Activated CD4-positive, alpha-beta T cell treated with anti-CD3 and anti-CD28 coated beads, Interleukin-10, Interleukin-2, amounts not matched to agents 100 ng/mL and 50 ng/mL, durations not matched to agents 16 hours and 8 hours (primary cell): ENCODE results near the gene FREM1.

Source experiments
- DNase-seq: peaks from one replicate; pipeline ENCODE4 v3.0.0-alpha.2; 2020

The FREM1 gene

DNA sequence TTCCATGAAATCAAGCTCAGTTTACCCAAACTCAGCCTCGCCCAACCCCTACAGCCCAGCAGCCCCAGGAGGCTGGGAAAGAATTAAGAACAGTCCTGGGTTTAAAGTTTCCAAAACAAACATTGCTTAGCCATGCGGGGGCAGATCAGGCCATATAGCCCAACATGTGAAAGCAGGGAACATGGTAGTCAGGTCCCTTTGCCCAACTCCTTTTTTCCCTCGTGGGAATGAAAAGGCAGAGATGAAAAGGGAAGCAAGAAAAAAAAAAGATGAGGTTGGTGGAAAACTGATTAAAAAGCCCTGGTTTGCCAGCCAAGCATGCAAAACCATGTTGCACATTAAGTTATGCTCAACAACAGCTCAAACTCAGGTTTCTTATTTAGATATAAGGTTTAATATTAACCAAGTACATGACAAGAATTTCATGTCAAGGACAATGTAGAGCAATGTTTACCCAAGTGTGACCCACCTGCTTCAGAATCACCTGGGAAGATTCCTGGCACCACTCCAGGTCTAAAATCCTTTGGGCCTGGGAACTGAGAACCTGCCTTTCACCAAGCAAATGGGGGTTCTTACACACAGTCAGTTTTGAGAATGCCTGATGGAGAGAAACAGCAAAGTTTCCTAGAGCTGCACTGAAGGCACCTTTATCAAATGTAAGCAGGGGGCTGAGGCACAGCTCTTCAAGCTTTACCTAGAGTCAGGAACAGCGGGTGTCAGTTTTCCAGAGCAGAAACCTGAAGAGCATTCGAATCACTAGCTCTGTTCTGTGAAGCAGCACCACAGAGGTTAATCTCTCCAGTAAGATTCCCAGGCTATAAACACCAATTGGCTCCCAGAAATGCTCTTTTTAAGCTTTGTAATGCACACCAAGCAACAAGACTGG, 1.7 kb downstream of the FREM1 start:
- DNase-seq, result no peak

DNA sequence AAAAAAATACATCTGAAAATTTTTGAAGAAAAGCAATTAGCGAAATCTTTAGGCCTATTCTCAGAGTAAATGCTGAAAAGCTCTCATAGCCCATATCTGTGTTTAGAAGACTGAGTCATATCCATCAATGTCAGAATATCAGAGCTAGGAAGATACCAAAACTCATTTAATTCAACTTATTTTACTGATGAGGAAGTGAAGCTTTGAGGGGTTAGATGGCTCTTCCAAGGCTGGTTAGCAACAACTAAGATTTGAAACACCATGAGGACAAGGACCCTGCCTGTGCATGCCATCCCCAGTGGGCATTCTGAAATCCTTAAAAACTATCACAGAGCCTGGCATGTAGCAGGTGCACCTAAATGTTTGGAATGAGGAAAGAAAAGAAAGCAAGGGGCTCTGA, 2.5 kb downstream of the FREM1 start:
- DNase-seq, result no peak

DNA sequence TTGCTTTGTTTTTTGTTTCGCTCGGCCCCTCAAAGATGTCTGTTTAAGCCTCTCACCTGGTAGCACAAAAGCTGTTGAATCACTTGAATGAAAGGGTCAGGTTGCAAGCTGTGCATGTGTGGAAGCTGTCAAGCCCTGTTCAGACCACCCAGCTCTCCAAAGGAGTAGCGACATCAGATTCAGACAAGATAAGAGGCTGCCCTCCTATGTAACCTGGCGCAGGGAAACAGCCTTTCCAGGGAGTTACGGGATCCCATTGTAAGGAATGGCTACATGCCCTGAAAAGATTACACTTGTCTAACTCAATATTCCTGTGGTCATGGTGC, 2.9 kb downstream of the FREM1 start:
- DNase-seq, result no peak

DNA sequence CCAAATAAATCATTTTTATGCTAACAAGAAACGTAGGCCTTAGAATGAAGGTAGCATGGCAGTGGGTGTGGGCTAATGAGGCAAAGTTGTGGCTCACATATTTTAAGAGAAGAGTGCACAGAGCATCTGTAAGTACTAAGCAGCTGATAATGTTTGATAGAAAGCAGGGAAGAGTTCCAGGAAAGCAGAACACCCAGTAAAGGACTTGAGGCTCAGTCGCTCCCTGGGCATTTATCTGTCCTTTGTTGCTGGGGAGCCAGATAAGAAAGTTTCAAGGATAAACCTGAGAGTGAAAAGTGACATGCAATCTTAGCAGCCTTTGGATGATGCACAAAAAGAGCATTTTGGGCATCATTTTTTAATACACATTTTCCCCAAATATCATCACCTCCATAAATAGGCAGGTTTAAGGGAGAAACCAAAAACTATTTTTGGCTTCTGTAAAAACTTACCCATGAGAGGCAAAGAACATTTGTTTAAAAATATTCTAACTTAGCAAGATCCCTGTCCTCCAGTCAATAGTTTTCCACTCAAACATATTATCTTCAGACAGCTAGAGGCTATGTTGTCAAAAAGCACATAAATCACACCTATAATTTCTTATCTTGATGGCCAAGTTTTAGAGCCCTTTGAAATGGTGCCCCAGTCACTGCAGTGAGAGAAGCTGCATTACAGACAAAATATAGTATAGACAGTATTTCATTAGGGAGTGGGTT, 3.4 kb downstream of the FREM1 start:
- DNase-seq, result no peak

DNA sequence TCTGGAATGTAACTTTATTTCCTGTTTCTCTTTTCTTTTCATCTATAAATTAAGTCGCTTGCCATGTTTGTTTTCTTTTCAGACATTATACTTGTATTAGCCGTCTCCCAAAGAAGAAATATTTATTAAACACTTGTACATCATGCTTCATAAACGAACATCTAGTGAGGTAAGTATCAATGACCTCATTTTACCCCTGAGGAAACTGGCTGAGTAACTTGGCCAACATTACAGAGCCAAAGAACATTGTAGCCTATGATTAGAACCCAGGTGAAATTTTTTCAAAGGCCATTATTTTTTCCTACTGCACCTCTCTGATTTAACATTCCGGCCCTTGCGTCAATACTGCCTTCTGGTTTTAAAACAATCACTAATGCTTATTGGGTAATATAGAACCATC, 4.2 kb downstream of the FREM1 start:
- DNase-seq, result no peak

DNA sequence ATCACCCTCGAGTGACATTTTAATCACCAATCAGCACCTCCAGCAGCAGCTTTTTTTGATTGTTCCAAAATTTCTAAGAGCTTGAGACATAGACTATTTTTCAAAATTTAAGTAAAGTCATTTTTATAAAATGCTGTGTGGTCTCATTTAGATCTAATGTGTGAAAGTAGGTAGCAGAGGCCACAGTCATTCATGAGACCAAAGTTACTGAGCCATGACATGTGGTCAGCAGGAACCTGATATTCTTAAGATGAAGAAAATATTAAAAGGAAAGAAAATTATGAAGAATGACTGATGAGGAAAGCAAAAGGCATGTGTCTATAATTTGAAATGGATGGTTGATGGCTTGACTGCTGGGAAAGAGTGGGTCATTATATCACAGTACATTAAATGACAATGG, 7.2 kb downstream of the FREM1 start:
- DNase-seq, result no peak

DNA sequence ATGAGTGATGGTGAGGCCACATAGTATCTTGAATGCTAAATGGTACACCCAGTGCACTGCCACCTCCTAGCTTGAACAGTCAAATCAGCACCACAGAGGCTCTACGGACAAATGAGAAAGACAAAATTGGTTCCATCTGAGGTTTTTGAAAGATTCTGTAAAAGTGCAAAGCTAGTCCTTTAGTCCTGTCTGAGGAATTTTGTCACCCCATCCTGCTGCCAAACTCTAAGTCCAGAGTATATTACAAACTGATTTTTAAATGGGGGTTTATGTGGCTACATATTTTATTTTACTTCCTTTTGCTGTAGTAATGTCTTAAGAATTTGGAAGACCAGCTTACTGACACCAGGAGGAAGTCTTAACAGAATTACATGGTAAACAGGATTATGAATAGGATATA, 7.7 kb downstream of the FREM1 start:
- no peak for DNase-seq

DNA sequence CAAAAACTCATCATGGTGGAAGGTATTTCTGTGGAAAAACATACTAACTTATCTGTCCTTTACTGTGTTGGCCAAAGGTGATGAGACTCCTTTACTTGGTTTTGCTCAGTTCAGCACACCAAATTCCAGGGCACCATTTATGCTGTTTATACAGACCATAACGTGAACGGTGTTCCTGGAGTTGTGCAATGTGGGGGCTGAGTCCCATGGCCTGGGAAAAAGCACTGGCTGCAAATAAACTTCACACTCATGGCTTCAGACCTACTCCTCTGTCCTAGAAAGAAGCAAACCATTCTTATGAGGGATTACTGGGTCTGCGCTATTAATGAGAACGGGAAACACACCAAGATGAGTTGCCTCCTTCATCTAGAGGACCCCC, 10.4 kb downstream of the FREM1 start:
- no peak for DNase-seq

DNA sequence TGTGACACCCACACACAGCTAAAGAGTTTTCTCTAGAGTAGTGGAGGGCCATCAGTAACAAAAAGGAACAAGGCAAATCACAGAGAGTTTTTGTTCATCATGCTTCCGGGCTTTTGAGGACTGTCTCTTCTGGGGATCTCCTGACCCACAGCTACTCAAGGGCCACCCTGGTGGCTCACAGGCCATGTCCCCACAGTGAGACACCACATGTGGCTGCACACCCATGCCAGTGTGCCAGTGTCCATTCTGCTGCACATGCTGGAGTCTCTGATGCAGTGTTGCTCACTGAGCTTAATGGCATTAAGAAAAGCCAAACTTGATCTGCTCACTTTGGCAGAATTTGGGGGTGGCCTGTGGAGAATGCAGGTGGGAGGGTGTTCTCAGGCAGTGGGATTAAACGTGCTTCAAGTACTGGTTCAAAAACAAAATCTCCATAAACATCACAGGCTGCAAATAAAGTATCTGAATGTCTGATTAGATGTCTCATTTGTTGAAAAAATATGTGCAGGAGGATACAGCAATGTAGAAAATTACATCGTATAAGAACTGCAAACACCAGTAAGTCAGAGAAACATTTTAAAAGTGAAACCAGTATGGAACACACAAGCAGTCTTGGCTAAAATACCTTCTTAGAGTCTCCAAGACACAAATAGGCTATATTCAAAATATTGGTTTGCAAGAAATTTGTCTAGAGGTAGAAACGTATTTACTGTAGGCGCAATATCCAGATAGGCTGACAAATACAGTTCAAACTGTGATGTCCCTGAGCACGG, 11.0 kb downstream of the FREM1 start:
- no peak for DNase-seq

DNA sequence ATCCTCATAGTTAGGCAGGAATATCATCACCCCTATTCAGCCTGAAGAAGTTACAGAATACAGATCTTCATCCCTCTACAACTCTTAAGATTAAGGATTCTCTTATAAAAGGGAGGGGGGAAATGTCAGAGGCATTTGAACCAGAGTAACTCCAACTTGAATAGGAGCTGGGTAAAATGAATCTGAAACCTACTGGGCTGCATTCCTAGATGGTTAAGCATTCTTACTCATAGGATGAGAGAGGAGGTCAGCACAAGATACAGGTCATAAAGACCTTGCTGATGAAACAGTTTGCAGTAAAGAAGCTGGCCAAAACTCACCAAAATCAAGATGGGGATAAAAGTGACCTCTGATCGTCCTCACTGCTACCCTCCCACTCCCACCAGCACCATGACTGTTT, 14.4 kb downstream of the FREM1 start:
- no peak for DNase-seq

DNA sequence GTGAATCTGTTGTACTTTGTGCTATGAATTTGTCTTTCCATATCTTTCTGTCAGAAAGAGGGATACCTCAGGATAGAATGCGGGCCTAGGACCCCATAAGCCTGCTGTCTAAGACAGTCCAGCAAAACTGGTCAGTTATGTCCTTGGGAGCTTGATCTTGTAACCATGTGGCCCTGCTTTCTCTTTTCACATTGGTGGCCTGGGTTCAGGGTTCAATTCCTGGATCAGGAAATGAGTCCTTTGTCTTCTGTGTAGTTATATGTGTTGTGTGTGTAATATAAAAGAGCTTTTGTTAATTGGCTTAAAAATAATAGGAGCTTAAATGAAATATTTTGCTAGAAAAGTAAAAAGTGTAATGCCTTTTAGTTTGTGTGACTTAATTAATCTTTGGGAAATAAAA, 16.9 kb downstream of the FREM1 start:
- DNase-seq, result no peak

DNA sequence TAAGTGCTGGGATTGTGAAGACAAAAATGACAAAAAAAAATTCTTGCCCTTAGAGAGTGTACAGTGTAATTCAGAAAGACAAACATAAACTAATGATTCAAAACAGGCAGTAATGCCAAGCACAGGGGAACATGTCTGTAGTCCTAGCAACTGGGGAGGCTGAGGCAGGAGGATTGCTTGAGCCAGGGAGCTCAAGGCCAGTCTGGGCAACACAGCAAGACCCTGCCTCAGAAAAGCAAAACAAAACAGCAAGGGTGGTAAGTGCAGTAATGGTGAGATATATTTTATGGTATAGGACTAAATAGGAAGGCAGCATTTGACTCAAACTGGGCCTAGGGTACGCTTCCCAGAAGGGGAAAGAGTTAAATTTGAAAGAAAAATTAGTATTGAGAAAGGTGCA, 18.9 kb downstream of the FREM1 start:
- DNase-seq, result no peak

DNA sequence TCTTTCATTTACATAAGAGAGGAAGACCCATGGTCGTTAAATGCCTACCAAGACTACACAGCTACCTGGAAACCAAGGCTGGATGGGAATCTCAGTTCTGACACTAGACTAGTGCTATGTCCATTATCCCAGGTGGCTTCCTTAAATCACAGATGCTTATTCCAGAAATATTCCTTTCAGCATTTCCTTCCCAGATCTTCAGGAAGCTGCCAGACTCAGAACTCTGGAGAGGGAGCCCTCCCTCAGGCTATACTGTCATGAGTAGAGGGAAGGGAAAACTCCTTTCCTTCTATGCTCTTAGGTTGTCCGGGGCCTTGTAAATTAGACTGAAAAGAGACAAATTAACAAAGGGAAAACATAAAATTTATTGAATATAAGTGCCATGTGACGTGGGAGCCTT, 20.8 kb downstream of the FREM1 start:
- no peak for DNase-seq

DNA sequence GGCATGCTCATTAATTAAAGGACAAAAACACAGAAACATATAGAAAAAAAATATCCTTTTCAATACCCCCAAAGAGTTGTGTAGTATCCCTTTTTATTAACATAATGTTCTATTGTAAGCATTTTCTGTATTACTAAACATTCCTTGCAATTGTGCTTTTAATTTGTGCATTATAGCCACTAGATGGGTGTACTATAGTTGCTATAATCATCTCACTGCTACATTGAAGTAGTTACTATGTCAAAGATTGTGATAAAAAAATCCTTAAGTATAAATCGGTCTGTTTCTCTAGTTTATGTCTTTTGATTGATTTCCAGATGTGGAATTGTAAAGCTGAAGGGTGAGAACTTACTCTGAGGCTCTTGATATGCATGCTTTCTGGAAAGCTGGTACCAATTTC, 21.4 kb downstream of the FREM1 start:
- no peak for DNase-seq

DNA sequence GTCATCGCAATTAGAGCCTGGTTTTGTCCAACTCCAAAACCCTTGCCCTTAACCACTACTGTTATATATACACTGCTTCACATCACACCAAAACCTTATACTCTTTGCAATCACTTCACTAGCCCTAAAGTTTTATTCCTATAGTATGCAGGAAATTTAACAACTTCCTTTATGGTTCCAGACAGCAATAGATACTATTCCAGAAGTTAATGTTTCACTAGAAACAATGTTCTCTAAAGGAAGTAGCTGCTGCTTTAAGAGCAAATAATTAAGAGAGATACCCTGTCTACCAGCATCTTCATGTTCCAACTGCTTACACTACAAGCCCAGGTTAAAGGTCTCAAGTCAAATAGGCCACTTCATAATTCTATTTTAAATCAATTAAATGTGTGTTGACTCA, 22.0 kb downstream of the FREM1 start:
- DNase-seq, result no peak

DNA sequence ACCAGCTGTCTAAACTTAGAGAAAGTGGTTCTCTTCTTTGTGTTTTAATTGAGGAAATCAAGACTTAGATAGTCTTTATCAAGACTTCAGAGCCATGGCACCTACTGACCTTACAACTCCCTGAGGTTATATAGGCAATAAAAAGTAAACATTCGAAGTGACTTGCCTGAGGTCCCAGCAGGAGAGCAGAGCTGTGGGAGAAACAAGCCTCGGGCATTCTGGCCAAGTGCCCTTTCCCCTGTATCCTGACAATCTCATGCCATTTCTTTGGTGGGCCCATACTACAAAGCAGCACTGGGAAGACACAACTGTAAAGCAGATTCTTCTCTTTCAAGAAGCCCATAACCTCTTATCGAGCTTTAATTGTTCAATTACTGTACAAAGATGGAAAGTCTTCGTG, 23.1 kb downstream of the FREM1 start:
- DNase-seq, result no peak

DNA sequence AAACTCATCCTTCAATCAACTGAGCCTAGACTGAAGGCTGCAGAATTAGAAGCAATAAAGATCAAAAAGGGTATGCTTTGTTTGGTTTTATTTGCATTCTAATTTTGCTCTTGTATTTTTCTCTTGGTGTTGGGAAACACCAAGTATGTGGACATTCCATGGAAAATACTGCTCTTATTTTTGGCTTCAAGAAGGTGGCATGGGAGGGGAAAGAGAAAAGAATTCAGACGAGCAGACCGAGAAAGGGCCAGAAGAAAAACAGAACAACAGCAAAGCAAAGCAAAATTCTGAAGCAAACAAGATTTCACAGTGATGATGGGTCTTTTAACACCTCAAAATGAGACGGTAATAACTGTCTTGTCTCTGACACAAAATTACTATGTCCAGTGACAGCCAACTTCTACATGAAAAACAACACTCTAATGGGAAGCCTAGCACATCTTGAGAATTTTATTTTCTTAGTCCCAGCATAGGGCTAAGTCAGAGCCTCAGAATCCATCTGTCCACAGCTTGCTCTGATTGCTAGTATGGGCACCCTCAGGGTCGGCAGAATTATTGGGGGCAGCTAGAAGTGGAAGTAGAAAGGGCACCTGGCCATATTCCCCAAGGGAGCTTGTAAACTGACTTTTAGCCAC, 26.8 kb downstream of the FREM1 start:
- DNase-seq, result no peak

DNA sequence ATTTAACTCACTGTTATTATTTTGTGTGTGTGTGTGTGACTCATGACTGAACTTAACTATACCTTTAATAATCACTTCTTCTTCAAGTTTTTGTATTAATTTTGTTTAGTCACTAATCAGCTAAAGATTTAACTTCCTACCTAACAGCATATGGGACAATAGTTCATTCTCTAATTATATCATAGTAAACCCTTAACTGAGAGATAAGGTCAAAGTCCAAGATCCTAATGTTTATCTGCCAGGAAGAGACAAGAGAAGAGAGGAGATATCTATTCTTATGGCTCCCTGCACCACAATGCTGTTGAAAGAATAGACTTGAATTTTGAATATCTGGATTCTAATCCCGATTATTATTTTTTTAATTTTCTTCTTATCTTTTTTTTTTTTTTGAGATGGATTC, 28.1 kb downstream of the FREM1 start:
- no peak for DNase-seq

DNA sequence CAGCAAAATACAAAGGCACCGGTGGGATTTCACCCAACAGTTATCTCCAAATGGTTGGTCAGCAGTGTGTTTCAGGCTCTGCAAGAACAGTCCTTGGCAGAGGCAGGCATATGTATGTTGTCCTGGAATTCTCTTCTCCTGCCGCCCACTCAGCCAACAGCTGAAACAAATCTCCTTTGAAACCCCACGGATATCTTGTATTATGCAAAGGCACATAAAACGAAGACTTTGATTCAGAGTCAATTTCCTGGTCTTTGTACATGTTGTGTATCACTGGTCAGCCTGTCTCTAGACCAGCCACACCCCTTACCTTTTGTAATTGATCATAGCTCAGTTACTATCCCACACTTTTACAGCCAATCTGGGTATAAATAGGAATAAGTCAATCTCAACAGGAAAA, 29.2 kb downstream of the FREM1 start:
- no peak for DNase-seq

DNA sequence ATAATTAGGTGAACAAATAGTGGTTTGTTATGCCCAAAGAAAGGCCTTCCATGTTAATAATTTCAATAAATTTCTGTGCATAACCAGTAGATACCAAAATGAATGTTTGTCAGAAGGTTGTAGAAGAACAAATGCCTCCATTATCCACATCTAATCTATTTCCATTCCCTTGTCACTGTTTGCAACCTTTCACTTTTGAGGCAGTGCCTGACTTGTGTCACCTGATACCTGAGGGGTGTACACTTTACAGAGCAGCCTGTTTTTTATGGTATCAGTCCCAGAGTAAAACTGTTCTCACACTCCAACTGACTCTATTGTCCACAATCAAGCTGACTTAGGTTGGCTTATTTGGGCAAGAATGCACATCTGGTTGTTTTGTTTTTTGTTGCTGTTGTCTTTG, 40.1 kb downstream of the FREM1 start:
- DNase-seq, result no peak

DNA sequence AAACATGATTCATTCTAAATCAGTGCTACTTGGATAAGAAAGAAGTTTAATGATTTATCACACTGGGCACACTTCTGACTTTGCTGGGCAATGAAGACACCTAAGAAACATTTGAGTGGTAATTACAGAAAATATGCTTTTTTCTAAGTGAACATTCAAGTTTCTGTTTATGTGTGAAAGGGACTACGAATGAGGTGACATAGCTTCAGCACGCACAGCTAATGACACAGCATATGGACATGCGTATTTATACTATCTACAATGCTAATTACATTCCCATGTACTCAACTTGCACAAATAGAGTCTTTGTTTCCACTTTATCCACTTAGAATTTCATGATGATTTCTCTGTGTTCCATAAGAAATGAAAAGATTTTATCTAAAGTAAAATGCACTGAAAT, 40.6 kb downstream of the FREM1 start:
- no peak for DNase-seq

DNA sequence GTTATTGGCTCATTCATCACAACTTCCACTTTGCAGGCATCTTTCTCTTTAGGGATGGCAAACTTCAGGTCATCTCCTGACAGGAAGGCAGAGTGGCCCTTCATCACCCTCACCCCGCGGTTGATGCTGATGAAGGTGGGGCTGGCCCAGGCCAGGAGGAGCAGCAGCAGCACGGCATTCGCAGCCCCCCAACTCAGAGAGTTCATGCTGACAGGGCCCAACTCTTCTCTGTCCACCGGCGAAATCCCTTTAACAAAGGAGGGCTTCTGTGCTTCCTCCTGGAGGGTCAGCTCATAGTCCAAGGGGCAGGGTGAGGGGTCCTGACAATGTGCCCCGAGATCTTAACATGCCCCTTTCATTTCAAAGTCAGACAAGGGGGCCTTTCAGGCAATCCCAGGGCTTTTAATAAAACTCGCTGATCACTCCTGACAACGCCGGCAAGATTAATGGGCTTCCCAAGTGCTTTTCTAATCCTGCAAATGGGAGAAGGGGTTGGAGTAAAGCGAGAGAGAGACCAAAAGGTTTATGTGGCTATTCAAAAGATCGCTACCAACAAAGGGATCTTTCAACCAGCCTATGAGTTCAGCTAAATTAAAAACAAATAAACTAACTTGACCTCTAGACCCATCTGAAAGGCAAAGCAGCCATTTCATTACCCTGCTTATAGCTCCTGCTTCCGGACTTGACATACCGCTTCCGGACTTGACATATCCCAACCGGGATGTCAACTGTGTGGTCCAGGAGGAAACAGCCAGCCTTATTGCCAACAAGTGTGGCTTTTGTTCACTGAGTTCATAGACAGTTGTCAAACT, 41.2 kb downstream of the FREM1 start:
- no peak for DNase-seq

DNA sequence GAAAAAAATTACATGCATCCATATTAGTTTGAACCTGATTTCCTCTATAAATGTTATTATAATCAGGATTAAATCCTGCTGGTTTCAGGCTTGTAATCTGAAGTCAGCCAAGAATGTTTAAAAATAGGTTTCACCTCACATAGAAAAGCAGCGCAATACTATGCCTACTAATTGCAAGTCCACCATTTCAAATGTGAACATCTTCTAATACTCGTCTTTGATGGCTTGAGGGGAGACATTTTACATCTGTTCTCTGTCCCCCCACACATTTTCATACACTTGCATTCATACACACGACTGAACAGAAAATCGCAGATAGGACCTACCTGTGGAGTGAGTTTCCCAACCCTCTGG, 41.8 kb downstream of the FREM1 start:
- no peak for DNase-seq
